EL (cell line): ENCODE results near the gene EMILIN3.
A peak's percentile ranks its signal among the peaks of the same experiment; 100 is the strongest.

Source experiments
- DNase-seq: peaks from one replicate; pipeline ENCODE4 v3.0.0-alpha.2; 2016

The EMILIN3 gene

GRCh38 chr20:41366546-41367392, at the start of gene EMILIN3:
Gene EMILIN3 (minus strand): TSS chr20:41366818. CDS start chr20:41366634, 184 bp downstream.
- DNase-seq = no peak

DNA sequence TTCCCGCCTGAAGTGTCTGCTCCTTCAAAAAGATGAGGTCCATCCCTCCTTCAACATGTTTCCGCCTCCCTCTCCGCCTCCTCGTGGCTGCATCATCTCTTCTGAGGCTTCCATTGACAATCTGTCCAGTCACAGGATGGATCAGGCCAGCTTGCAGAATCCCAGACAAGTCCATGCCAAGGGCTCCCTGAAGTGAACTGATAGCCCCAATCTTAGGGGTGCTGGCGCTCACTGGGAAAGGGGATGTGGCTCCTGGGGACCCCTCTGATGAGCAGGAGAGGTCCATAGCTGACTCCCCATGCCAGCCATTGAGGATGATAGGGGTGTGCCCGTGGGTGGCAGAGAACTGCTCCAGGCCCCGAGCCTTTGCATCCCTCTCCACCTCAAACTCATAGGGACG, 48.6 kb upstream of the EMILIN3 start:
- no peak for DNase-seq

DNA sequence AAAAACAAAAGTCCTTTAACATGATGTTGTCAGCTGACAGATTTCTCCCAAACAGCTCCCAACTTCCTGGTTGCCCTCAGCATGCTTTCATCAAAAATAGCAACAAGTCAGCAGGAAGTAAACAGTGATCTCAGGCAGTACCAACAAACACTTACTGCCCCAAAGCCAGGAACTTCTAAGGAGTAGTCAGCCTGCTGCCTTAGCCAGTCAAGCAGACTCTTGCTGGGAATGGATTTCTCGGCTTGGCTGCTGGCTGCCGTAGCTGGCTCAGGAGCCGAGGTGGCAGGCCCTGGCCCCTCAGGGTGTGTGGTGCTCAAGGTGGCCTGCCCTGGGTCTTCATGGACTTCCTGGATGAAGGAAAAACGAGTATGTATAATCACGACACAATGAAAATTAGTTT, 46.6 kb upstream of the EMILIN3 start:
- DNase-seq = no peak

GRCh38 chr20:41412324-41413120, 45.9 kb upstream of the EMILIN3 start:
- no peak for DNase-seq

GRCh38 chr20:41411391-41411847, 44.8 kb upstream of the EMILIN3 start:
- peak; percentile 26 for DNase-seq

DNA sequence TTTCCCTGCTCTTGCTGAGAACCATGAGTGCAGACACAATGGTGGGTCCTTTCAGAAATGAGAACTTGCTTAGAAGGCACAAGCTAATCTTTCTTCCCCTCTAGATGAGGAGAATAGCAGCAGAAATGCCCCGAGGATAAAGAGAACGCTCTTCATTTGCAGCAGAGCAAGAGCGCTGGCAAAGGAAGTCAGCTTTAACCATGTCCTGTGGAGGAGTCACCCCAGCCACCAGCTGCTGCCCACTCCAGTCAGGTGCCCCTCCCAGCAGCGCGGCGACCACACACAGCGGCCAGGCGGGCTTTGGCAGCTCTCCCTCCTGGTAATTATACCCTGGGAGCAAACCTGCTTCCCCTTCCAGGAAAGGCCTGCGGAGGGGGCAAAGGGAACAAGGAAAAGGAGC, 42.4 kb upstream of the EMILIN3 start:
- no peak for DNase-seq

GRCh38 chr20:41408156-41408794, 41.7 kb upstream of the EMILIN3 start:
- DNase-seq = no peak

GRCh38 chr20:41407607-41408006, 41.0 kb upstream of the EMILIN3 start:
- no peak for DNase-seq

GRCh38 chr20:41406896-41407444, 40.4 kb upstream of the EMILIN3 start:
- DNase-seq = no peak

- DNase-seq = no peak
Observed at GRCh38 chr20:41406353-41406752, 39.7 kb upstream of the EMILIN3 start.

DNA sequence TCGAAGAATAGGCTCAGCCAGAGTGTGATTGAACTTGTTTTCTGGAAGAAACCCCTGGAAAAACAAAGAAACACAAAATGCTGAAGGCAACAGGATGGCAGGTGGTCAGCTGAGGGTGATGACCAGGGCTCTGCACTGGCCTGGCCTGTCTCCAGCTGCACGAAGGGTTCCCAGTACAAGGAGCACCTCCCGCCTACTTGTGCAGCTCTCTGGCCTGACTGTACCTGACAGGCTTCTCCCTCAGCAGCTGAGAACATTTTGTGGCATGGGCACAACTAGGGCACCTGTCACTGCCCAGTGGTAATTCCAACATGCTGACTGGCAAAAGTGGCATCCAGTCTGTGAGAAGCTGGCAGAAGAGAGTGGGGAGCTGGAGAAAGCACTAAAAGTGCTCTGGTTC, 38.8 kb upstream of the EMILIN3 start:
- no peak for DNase-seq

GRCh38 chr20:41403604-41404003, 37.0 kb upstream of the EMILIN3 start:
- no peak for DNase-seq

DNA sequence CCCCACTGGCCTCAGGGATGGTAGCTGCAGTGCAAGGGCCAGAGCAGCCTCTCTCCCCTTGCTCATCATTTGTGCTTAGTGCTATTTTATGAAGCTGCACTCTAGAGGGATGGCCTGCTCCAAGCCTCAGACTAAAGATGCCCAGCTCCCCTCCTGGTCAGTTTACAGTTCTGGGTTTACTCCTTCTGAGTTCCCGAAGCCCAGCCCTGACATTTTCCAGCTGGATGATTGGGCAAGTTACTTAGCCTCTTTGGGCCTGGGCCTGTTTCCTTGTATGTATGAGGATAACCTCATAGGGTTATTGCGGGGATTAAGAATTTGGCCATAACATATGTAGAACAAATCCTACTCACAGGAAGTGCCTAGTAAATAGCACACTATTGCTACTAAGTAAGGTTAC, 31.8 kb upstream of the EMILIN3 start:
- no peak for DNase-seq

GRCh38 chr20:41395667-41396664, 29.3 kb upstream of the EMILIN3 start:
- DNase-seq = no peak

GRCh38 chr20:41394931-41395666, 28.5 kb upstream of the EMILIN3 start:
- no peak for DNase-seq

DNA sequence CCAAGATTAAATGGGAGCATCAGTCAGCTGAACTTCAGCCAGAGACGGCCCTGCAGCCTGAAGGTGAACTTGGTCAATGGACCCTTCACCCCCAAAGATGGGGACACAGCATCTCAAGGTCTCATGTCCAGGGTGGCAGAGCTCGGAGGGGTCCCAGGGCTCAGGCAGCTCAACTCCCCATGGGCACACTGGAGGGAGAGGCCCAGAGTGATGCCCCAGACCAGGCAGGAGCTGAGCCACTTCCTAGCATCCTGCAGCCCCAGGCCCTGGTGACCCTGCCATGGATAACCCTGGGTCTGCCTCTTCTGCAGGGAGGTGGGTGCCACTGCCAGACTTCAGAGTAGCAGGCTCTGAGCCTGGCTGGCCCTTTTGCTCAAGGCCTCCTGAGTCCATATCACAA, 27.5 kb upstream of the EMILIN3 start:
- DNase-seq = no peak

DNA sequence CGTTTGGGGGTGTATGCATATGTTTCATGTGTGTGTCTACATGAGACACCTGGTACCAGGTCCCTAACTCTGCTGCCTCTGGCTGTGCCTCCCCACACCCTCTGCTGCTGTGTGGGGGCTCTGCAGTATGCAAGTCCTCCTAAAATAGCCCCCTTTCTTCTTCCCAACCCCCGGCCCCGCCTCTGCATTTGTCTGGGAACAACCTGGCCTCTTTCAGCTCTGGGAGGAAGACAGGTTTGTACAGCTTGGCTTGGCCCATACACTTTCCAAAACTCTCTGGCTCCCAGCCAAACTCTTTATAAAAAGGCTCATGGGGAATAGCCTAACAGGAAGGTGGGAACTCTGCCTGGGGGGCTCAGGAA, 27.1 kb upstream of the EMILIN3 start:
- no peak for DNase-seq

- DNase-seq = peak; percentile 38
Observed at GRCh38 chr20:41392871-41393704, 26.5 kb upstream of the EMILIN3 start.

DNA sequence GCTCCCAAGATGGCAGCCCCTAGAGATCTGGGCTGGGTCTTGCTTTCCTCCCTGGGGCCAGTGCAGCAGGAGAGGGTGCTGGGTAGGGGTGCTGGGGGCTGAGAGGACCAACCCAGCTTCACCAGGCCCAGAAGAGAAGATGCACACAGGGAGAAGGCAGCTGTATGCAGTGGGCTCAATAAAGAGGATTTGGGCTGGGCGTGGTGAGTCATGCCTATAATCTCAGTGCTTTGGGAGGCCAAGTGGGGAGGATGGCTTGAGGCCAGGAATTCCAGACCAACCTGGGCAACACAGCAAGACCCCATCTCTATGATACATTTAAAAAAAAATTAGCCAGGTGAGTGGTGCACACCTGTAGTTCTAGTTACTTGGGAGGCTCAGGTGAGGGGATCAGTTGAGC, 25.7 kb upstream of the EMILIN3 start:
- DNase-seq = peak; percentile 27

GRCh38 chr20:41391587-41392001, 25.0 kb upstream of the EMILIN3 start:
- DNase-seq = peak; percentile 81
